Measurements from ENCODE around the gene CDK6.

DNA sequence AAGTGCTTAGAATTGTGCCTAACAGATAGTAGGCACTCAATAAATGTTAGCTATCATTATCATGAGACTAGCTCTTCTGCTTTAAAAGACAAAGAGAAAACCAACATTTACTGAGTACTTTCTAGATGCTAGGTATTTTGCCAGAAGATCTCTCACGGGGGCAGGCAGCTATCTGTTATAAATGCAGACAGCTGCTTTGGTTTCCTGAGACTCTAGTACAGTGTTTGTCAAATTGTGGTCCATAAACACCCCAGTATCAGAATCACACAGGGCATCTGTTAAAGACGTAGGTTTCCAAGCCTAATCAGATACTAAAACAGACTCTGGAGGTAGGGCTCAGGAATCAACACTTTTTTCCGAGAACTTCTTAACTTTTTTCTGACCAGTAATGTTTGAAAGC is 260.1 kb downstream of the CDK6 start:
- TF ChIP-seq, protein P1, sequence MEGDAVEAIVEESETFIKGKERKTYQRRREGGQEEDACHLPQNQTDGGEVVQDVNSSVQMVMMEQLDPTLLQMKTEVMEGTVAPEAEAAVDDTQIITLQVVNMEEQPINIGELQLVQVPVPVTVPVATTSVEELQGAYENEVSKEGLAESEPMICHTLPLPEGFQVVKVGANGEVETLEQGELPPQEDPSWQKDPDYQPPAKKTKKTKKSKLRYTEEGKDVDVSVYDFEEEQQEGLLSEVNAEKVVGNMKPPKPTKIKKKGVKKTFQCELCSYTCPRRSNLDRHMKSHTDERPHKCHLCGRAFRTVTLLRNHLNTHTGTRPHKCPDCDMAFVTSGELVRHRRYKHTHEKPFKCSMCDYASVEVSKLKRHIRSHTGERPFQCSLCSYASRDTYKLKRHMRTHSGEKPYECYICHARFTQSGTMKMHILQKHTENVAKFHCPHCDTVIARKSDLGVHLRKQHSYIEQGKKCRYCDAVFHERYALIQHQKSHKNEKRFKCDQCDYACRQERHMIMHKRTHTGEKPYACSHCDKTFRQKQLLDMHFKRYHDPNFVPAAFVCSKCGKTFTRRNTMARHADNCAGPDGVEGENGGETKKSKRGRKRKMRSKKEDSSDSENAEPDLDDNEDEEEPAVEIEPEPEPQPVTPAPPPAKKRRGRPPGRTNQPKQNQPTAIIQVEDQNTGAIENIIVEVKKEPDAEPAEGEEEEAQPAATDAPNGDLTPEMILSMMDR (IDR thresholded peaks at IDR 0.05), result no peak
- TF ChIP-seq EP300 (IDR thresholded peaks at IDR 0.05; ENCODE audit: low read depth), result no peak
- no peak for TF ChIP-seq POLR2A (IDR thresholded peaks at IDR 0.05)

All from transverse colon (tissue), 3 donors.